ENCODE measurements around the gene TLL1. TPM values are rescaled to one million over a fixed set of nuclear protein-coding genes. Genes with fewer than 3 reads are reported as not detected.

Gene TLL1
- total and polyA plus RNA-seq, 10 donors = 0.07 to 1.1 (median 0.21) TPM

- 41 to 89% (median 71%) methylated on average over 3 to 6 of the region's 6 CpGs for WGBS, 5 donors
- DNase-seq = no peak
Observed at GRCh38 chr4:166134285-166134684, 261.2 kb downstream of the TLL1 start.

GRCh38 chr4:166140951-166141350, 267.9 kb downstream of the TLL1 start:
- no peak overlapping the region for H3K4me3 ChIP-seq
- no peaks in the 10 kb centered on the region for H3K36me3 ChIP-seq
- WGBS, 5 donors = 81 to 87% (median 85%) methylated on average over 6 of the region's 6 CpGs
- no peak for DNase-seq
- H3K27ac ChIP-seq = no peak overlapping the region
- TF ChIP-seq POLR2AphosphoS5 (IDR thresholded peaks at IDR 0.05) (no peak), POLR2A (IDR thresholded peaks at IDR 0.05) (no peak), CTCF (IDR thresholded peaks at IDR 0.05 in 8 of 11, conservative IDR thresholded peaks at IDR 0.05 in 3 of 11) (no peak)
- H3K9me3 ChIP-seq = no peaks in the 10 kb centered on the region
- H3K27me3 ChIP-seq (replicated peaks in 1 of 7) = no peaks in the 10 kb centered on the region
- intact Hi-C loops (cut with DNase I; ENCODE audit: low total_unique reads) = no loop called here
- H3K4me1 ChIP-seq = no peaks in the 10 kb centered on the region

More at GRCh38 chr4:166134285-166134684, 261.2 kb downstream of the TLL1 start:
- Histone ChIP-seq H3K27ac (no peak overlapping the region), H3K4me1 (no peaks in the 10 kb centered on the region), H3K27me3 (replicated peaks in 1 of 7) (no peaks in the 10 kb centered on the region), H3K36me3 (no peaks in the 10 kb centered on the region), H3K9me3 (peaks cover 0 to 20% (median 0%) of the 10 kb centered on the region in 8 donors), H3K4me3 (no peak overlapping the region)
- intact Hi-C loops (cut with DNase I; ENCODE audit: low total_unique reads) = no loop called here
- no peak for TF ChIP-seq CTCF (IDR thresholded peaks at IDR 0.05 in 8 of 11, conservative IDR thresholded peaks at IDR 0.05 in 3 of 11)
- no peak for TF ChIP-seq POLR2AphosphoS5 (IDR thresholded peaks at IDR 0.05)
- TF ChIP-seq POLR2A (IDR thresholded peaks at IDR 0.05) = no peak

- H3K4me3 ChIP-seq = no peak overlapping the region
- H3K27me3 ChIP-seq (replicated peaks in 1 of 7) = no peaks in the 10 kb centered on the region
- no peak for DNase-seq
- H3K36me3 ChIP-seq = no peaks in the 10 kb centered on the region
- intact Hi-C loops (cut with DNase I; ENCODE audit: low total_unique reads) = no loop called here
- no peaks in the 10 kb centered on the region for H3K4me1 ChIP-seq
- no peak overlapping the region for H3K27ac ChIP-seq
- H3K9me3 ChIP-seq = no peaks in the 10 kb centered on the region
- TF ChIP-seq CTCF (IDR thresholded peaks at IDR 0.05 in 8 of 11, conservative IDR thresholded peaks at IDR 0.05 in 3 of 11) = no peak
- TF ChIP-seq POLR2AphosphoS5 (IDR thresholded peaks at IDR 0.05) = no peak
- no peak for TF ChIP-seq POLR2A (IDR thresholded peaks at IDR 0.05)
- 71 to 87% (median 80%) methylated on average over 6 of the region's 6 CpGs for WGBS, 5 donors
Observed at GRCh38 chr4:166143227-166143626, 270.2 kb downstream of the TLL1 start.

- no peaks in the 10 kb centered on the region for H3K36me3 ChIP-seq
- TF ChIP-seq POLR2A (IDR thresholded peaks at IDR 0.05) (no peak), POLR2AphosphoS5 (IDR thresholded peaks at IDR 0.05) (no peak), CTCF (IDR thresholded peaks at IDR 0.05 in 8 of 11, conservative IDR thresholded peaks at IDR 0.05 in 3 of 11) (no peak)
- H3K27ac ChIP-seq = no peak overlapping the region
- H3K4me3 ChIP-seq = no peak overlapping the region
- H3K27me3 ChIP-seq (replicated peaks in 1 of 7) = no peaks in the 10 kb centered on the region
- no peaks in the 10 kb centered on the region for H3K9me3 ChIP-seq
- H3K4me1 ChIP-seq = no peaks in the 10 kb centered on the region
- 56 to 88% (median 71%) methylated on average over 4 of the region's 4 CpGs for WGBS, 5 donors
- DNase-seq = no peak
- intact Hi-C loops (cut with DNase I; ENCODE audit: low total_unique reads) = no loop called here
Observed at GRCh38 chr4:166144607-166145006, 271.6 kb downstream of the TLL1 start.

Data from spleen (tissue), 11 donors.